Measurements from ENCODE around the gene NXF1. TPM values are rescaled to one million over a fixed set of nuclear protein-coding genes. Genes with fewer than 3 reads are reported as not detected.
"Not testable (repeated sequence)": the region's sequence is repeated elsewhere in the genome, so short reads cannot be mapped to it uniquely, and the experiment has no call there.

Gene NXF1
- total RNA-seq, 2 donors from 2014 or later: 33.9 to 35.9 TPM

- Histone ChIP-seq H3K9me3 (no peaks in the 10 kb centered on the region), H3K36me3 (no peaks in the 10 kb centered on the region), H3K27me3 (no peaks in the 10 kb centered on the region), H3K4me3 (no peak overlapping the region), H3K4me1 (peaks cover 0 to 22% of the 10 kb centered on the region in 2 donors), H3K27ac (no peak overlapping the region)
- no peak for TF ChIP-seq CTCF (IDR thresholded peaks at IDR 0.05)
- DNase-seq (ENCODE audit: low spot score): no peak
These were observed 38.2 kb upstream of the NXF1 start for GRCh38 chr11:62843466-62843865.

GRCh38 chr11:62842891-62843290 lies 37.7 kb upstream of the NXF1 start:
- Histone ChIP-seq H3K4me3 (peak overlapping the region in 1 of 2 donors; percentile 94), H3K4me1 (peaks cover 0 to 26% of the 10 kb centered on the region in 2 donors), H3K27ac (peak overlapping the region; percentile 96 to 97)
- H3K9me3 ChIP-seq; H3K27me3 ChIP-seq; H3K36me3 ChIP-seq; DNase-seq (ENCODE audit: low spot score): not testable (repeated sequence)

GRCh38 chr11:62842171-62842741 lies 37.0 kb upstream of the NXF1 start:
- DNase-seq (ENCODE audit: low spot score): peak; percentile 61
- H3K4me3 ChIP-seq: peak overlapping the region; percentile 35 to 94
- no peaks in the 10 kb centered on the region for H3K27me3 ChIP-seq
- TF ChIP-seq CTCF (IDR thresholded peaks at IDR 0.05): no peak
- H3K36me3 ChIP-seq: no peaks in the 10 kb centered on the region
- H3K27ac ChIP-seq: peak overlapping the region; percentile 96 to 97
- peaks cover 0 to 26% of the 10 kb centered on the region in 2 donors for H3K4me1 ChIP-seq
- no peaks in the 10 kb centered on the region for H3K9me3 ChIP-seq

- Histone ChIP-seq H3K4me3 (peak overlapping the region; percentile 69 to 94), H3K36me3 (no peaks in the 10 kb centered on the region), H3K4me1 (peaks cover 0 to 26% of the 10 kb centered on the region in 2 donors), H3K27ac (peak overlapping the region; percentile 96 to 97), H3K27me3 (no peaks in the 10 kb centered on the region), H3K9me3 (no peaks in the 10 kb centered on the region)
- DNase-seq (ENCODE audit: low spot score): peak; percentile 92
- TF ChIP-seq CTCF (IDR thresholded peaks at IDR 0.05): no peak
These were observed 36.3 kb upstream of the NXF1 start for GRCh38 chr11:62841361-62842170.

- not testable (repeated sequence) for H3K27me3 ChIP-seq, H3K36me3 ChIP-seq, H3K9me3 ChIP-seq
- peak overlapping the region; percentile 69 to 94 for H3K4me3 ChIP-seq
- peak; percentile 89 for DNase-seq (ENCODE audit: low spot score)
- H3K4me1 ChIP-seq: peaks cover 0 to 26% of the 10 kb centered on the region in 2 donors
- H3K27ac ChIP-seq: peak overlapping the region; percentile 96 to 97
These were observed 35.6 kb upstream of the NXF1 start for GRCh38 chr11:62840721-62841360.

- TF ChIP-seq CTCF (IDR thresholded peaks at IDR 0.05): no peak
- Histone ChIP-seq H3K4me3 (peak within 1 kb of the TSS; percentile 69 to 94), H3K9me3 (no peaks in the 10 kb centered on the region), H3K36me3 (peaks cover 17% of the 10 kb centered on the region), H3K4me1 (peaks cover 0 to 26% of the 10 kb centered on the region in 2 donors), H3K27me3 (no peaks in the 10 kb centered on the region), H3K27ac (peak within 1 kb of the TSS; percentile 96 to 97)
- peak; percentile 94 for DNase-seq (ENCODE audit: low spot score)
These were observed 34.1 kb upstream of the NXF1 start, which contains the start of gene WDR74 for GRCh38 chr11:62839050-62839945. Gene WDR74 (minus strand): TSS chr11:62839590. CDS start chr11:62839570, 20 bp downstream.
